ENCODE measurements around the gene PLXNA2. TPM values are rescaled to one million over a fixed set of nuclear protein-coding genes. Genes with fewer than 3 reads are reported as not detected.

The PLXNA2 gene
- total and polyA plus RNA-seq, 2 of the 4 experiments (the other 2 are of a cell fraction) = 0.72 to 1.1 TPM

- 93% methylated on average over 7 of the region's 27 CpGs; no CpG with 5 or more reads in 1 of the 2 experiments for WGBS, 2 experiments (ENCODE audit: extremely low coverage in 2 of 2, insufficient read length in 1 of 2)
- no peak overlapping the region for H4K5ac ChIP-seq (ENCODE audit: low read depth, low read length)
- H3K23ac ChIP-seq (ENCODE audit: low read depth, low read length) = no peak overlapping the region
- no peak overlapping the region for H4K91ac ChIP-seq (ENCODE audit: insufficient read depth, low read depth, low read length)
- H3K9ac ChIP-seq (ENCODE audit: low read depth, low read length) = no peak overlapping the region
- no peaks in the 10 kb centered on the region for H3K79me1 ChIP-seq (ENCODE audit: low read depth in 1 of 2, low read length in 2 of 2)
- ATAC-seq (ENCODE audit: low read depth) = no peak
- H3K18ac ChIP-seq (ENCODE audit: low read depth, low read length) = no peak overlapping the region
- H2BK5ac ChIP-seq (ENCODE audit: low read depth, low read length, poor library complexity, severe bottlenecking) = no peak overlapping the region
- H2AK9ac ChIP-seq (replicated peaks; ENCODE audit: low read depth, low read length, poor library complexity) = no peak overlapping the region
- no peak overlapping the region for H2BK120ac ChIP-seq (ENCODE audit: low read depth, low read length)
- in situ Hi-C loops (cut with MboI; ENCODE audit: low sequenced_read_pairs) = no loop called here
- 0 out of 2 replicates have a peak, but pooled peaks cover 3% of the 10 kb centered on the region for H3K9me1 ChIP-seq (ENCODE audit: insufficient read depth, low read length)
- H3K4me2 ChIP-seq (ENCODE audit: low read depth, low read length) = no peak overlapping the region
- H2BK20ac ChIP-seq (ENCODE audit: low read depth, low read length) = no peak overlapping the region
- ChIA-PET CTCF (no interaction called here), POLR2A (ENCODE audit: unreplicated experiment) (no interaction called here)
- no peak overlapping the region for H2AK5ac ChIP-seq (ENCODE audit: low read depth, low read length)
- intact Hi-C loops (cut with micrococcal nuclease) = no loop called here
- dilution Hi-C loops (cut with HindIII; ENCODE audit: low sequenced_read_pairs, unreplicated experiment) = no loop called here
- H3K14ac ChIP-seq (replicated peaks; ENCODE audit: low read depth, low read length) = no peak overlapping the region
- H3K9me3 ChIP-seq (ENCODE audit: control insufficient read depth, insufficient read depth, low read length) = no peaks in the 10 kb centered on the region
- H3K4me3 ChIP-seq (ENCODE audit: insufficient read depth, low read depth, low read length) = no peak overlapping the region
- no peaks in the 10 kb centered on the region for H3K36me3 ChIP-seq (ENCODE audit: control insufficient read depth, insufficient read depth, low read length)
- H4K8ac ChIP-seq (ENCODE audit: low read depth in 2 of 2, low read length in 2 of 2) = no peak overlapping the region
- no peak overlapping the region for H2AFZ ChIP-seq (replicated peaks; ENCODE audit: low read length, poor library complexity)
- H3K4me1 ChIP-seq (ENCODE audit: control insufficient read depth, insufficient read depth, low read length) = peaks cover 8% of the 10 kb centered on the region
- no peak overlapping the region for H2BK15ac ChIP-seq (ENCODE audit: low read depth, low read length)
- BruUV-seq (replicated peaks) = no TSS peak
- no peaks in the 10 kb centered on the region for H3K27me3 ChIP-seq (ENCODE audit: control insufficient read depth, insufficient read depth, low read length)
- no peak overlapping the region for H3K56ac ChIP-seq (ENCODE audit: extremely low read depth, insufficient read depth, low read length)
- no peak for DNase-seq
- no peak overlapping the region for H3K27ac ChIP-seq (ENCODE audit: insufficient read depth, low read length)
- H4K20me1 ChIP-seq (ENCODE audit: insufficient read depth, low read length) = no peaks in the 10 kb centered on the region
- H3K4ac ChIP-seq (ENCODE audit: low read depth, low read length) = no peak overlapping the region
- TF ChIP-seq CHD1 (IDR thresholded peaks at IDR 0.05; ENCODE audit: low read depth, low read length) (no peak), RAD21 (IDR thresholded peaks at IDR 0.05; ENCODE audit: low read length) (no peak), SMC3 (IDR thresholded peaks at IDR 0.05; ENCODE audit: low read depth, low read length) (no peak), CEBPB (IDR thresholded peaks at IDR 0.05; ENCODE audit: low read depth, low read length) (no peak), RCOR1 (IDR thresholded peaks at IDR 0.05; ENCODE audit: insufficient replicate concordance, low read length) (no peak), FOS (IDR thresholded peaks at IDR 0.05; ENCODE audit: low read depth, low read length) (no peak), MXI1 (IDR thresholded peaks at IDR 0.05; ENCODE audit: borderline replicate concordance, low read depth, low read length) (no peak), BHLHE40 (IDR thresholded peaks at IDR 0.05; ENCODE audit: low read depth, low read length) (no peak), RFX5 (IDR thresholded peaks at IDR 0.05; ENCODE audit: low read depth, low read length) (no peak), USF2 (IDR thresholded peaks at IDR 0.05; ENCODE audit: low read depth, low read length) (no peak), MAZ (IDR thresholded peaks at IDR 0.05; ENCODE audit: borderline replicate concordance, low read depth, low read length) (no peak), NFE2L2 (IDR thresholded peaks at IDR 0.05; ENCODE audit: low read depth, low read length) (no peak), POLR2A (IDR thresholded peaks at IDR 0.05; ENCODE audit: low read depth, low read length) (no peak), MAFK (IDR thresholded peaks at IDR 0.05; ENCODE audit: low read depth, low read length) (no peak)
- TF ChIP-seq, protein P1, sequence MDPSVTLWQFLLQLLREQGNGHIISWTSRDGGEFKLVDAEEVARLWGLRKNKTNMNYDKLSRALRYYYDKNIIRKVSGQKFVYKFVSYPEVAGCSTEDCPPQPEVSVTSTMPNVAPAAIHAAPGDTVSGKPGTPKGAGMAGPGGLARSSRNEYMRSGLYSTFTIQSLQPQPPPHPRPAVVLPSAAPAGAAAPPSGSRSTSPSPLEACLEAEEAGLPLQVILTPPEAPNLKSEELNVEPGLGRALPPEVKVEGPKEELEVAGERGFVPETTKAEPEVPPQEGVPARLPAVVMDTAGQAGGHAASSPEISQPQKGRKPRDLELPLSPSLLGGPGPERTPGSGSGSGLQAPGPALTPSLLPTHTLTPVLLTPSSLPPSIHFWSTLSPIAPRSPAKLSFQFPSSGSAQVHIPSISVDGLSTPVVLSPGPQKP (IDR thresholded peaks at IDR 0.05; ENCODE audit: borderline replicate concordance, low read depth, low read length) = no peak
Measured at GRCh38 chr1:208044589-208045462, 199.4 kb downstream of the PLXNA2 start.
